Tibial nerve (tissue), 3 donors: ENCODE data around the gene NOVA1.

Experiments
- POLR2A ChIP-seq, 2 donors: fragments of 450-650 bp; IDR thresholded peaks; one replicate each; pipeline ENCODE4 v1.6.1; 2017; ENCODE audit warnings: antibody characterized with exemption in 2 of 2, mild to moderate bottlenecking in 2 of 2, moderate library complexity in 2 of 2
- TF ChIP-seq, protein P1 (sequence below), 5 experiments: fragments of 200-600 bp in 3 of 5; fragments of 450-650 bp in 2 of 5; sonication (generic) in 3 of 5; IDR thresholded peaks; one replicate each; pipeline ENCODE4 v1.5.1; 2016 to 2019; ENCODE audit warnings: antibody characterized with exemption in 5 of 5, mild to moderate bottlenecking in 3 of 5, moderate library complexity in 2 of 5

DNA sequence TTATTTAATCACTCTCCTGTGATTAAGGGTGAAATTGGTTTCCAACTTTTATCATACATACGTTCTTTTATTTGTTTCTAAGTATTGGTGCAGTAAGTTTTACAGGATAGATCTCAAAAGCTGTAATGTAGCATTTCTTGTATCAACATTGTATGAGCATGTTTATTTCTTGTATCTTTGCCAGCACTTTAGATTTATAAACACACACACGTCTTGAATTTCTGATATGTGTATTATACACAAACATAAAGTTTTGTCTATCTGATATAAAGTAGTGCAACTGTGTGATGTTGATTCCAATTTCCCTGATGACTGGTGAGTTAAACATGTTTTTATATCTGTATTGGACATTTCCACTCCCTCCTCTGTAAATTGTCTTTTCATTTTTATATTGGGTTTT lies 134.7 kb downstream of the NOVA1 start:
- TF ChIP-seq, protein P1, sequence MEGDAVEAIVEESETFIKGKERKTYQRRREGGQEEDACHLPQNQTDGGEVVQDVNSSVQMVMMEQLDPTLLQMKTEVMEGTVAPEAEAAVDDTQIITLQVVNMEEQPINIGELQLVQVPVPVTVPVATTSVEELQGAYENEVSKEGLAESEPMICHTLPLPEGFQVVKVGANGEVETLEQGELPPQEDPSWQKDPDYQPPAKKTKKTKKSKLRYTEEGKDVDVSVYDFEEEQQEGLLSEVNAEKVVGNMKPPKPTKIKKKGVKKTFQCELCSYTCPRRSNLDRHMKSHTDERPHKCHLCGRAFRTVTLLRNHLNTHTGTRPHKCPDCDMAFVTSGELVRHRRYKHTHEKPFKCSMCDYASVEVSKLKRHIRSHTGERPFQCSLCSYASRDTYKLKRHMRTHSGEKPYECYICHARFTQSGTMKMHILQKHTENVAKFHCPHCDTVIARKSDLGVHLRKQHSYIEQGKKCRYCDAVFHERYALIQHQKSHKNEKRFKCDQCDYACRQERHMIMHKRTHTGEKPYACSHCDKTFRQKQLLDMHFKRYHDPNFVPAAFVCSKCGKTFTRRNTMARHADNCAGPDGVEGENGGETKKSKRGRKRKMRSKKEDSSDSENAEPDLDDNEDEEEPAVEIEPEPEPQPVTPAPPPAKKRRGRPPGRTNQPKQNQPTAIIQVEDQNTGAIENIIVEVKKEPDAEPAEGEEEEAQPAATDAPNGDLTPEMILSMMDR (IDR thresholded peaks at IDR 0.05), result no peak
- TF ChIP-seq POLR2A (IDR thresholded peaks at IDR 0.05), result no peak
